ENCODE data around the gene INAFM1. TPM values are rescaled to one million over a fixed set of nuclear protein-coding genes. Genes with fewer than 3 reads are reported as not detected.
"Not testable (repeated sequence)": the region's sequence is repeated elsewhere in the genome, so short reads cannot be mapped to it uniquely, and the experiment has no call there.

INAFM1 gene
- total RNA-seq, 1 donor = 2.5 TPM

DNA sequence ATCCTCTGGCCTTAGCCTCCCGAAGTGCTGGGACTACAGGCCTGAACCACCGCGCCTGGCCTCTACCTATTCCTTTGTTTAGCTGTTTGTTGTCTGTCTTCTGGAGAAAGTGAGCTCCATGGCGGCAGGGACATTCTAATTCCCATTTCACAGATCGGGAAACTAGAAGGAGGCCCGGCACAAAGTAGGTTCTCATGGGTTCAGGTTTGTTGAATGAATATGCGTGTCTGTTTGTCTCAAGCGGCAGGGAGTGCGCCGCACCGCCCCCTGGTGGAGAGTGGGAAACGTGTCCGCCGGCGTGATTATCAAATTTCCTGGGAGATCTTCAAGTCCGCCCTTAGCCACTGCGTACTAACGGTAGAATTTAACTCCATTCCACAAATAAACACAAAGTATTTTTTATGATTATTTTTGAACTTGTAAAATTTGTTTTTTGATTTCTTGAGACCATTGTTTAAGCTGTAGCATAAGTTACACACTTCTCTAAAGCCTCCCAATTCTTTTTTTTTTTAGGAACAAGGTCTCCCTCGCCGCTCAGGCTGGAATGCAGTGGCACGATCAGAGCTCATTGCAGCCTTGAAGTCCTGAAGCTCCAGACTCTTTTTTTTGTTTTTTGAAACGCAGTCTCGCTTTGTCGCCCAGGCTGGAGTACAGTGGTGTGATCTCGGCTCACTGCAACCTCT, 27.2 kb upstream of the INAFM1 start:
- Histone ChIP-seq H3K27me3 (ENCODE audit: insufficient read depth, low read length) (no peaks in the 10 kb centered on the region), H2AFZ (ENCODE audit: low read length) (peak overlapping the region; percentile 11), H3K27ac (ENCODE audit: low read depth, low read length) (no peak overlapping the region), H3K4me2 (ENCODE audit: insufficient read depth, low read length) (peak overlapping the region; percentile 26), H3K79me2 (ENCODE audit: insufficient read depth, low read length) (no peaks in the 10 kb centered on the region), H3K36me3 (ENCODE audit: insufficient read depth, low read length) (no peaks in the 10 kb centered on the region), H3K4me1 (ENCODE audit: insufficient read depth, low read length) (peaks cover 7% of the 10 kb centered on the region), H4K20me1 (ENCODE audit: insufficient read depth, low read length) (no peaks in the 10 kb centered on the region), H3K9me3 (ENCODE audit: low read depth, low read length) (no peaks in the 10 kb centered on the region), H3K4me3 (ENCODE audit: insufficient read depth, low read length) (no peak overlapping the region)
- DNase-seq (ENCODE audit: insufficient read length, low spot score, missing footprints) = peak; percentile 96
- TF ChIP-seq, protein P1, sequence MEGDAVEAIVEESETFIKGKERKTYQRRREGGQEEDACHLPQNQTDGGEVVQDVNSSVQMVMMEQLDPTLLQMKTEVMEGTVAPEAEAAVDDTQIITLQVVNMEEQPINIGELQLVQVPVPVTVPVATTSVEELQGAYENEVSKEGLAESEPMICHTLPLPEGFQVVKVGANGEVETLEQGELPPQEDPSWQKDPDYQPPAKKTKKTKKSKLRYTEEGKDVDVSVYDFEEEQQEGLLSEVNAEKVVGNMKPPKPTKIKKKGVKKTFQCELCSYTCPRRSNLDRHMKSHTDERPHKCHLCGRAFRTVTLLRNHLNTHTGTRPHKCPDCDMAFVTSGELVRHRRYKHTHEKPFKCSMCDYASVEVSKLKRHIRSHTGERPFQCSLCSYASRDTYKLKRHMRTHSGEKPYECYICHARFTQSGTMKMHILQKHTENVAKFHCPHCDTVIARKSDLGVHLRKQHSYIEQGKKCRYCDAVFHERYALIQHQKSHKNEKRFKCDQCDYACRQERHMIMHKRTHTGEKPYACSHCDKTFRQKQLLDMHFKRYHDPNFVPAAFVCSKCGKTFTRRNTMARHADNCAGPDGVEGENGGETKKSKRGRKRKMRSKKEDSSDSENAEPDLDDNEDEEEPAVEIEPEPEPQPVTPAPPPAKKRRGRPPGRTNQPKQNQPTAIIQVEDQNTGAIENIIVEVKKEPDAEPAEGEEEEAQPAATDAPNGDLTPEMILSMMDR (IDR thresholded peaks at IDR 0.05; ENCODE audit: extremely low read depth, low read depth, low read length) = peak; percentile 96

DNA sequence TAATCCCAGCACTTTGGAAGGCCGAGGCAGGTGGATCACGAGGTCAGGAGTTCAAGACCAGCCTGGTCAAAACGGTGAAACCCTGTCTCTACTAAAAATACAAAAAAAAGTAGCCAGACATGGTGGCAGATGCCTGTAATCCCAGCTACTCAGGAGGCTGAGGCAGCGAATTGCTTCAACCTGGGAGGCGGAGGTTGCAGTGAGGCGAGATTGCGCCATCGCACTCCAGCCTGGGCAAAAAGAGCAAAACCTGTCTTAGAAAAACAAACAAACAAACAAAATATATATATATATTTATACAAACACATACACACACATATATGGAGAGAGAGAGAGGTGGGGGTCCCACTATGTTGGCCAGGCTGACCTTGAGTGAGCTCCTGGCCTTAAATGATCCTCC, 21.7 kb upstream of the INAFM1 start:
- not testable (repeated sequence) for H3K36me3 ChIP-seq (ENCODE audit: insufficient read depth, low read length); H3K79me2 ChIP-seq (ENCODE audit: insufficient read depth, low read length); DNase-seq (ENCODE audit: insufficient read length, low spot score, missing footprints); H3K27me3 ChIP-seq (ENCODE audit: insufficient read depth, low read length); H2AFZ ChIP-seq (ENCODE audit: low read length); H4K20me1 ChIP-seq (ENCODE audit: insufficient read depth, low read length); H3K4me3 ChIP-seq (ENCODE audit: insufficient read depth, low read length); H3K9me3 ChIP-seq (ENCODE audit: low read depth, low read length)
- peak overlapping the region; percentile 71 for H3K27ac ChIP-seq (ENCODE audit: low read depth, low read length)
- H3K4me2 ChIP-seq (ENCODE audit: insufficient read depth, low read length) = peak overlapping the region; percentile 77
- peaks cover 20% of the 10 kb centered on the region for H3K4me1 ChIP-seq (ENCODE audit: insufficient read depth, low read length)

- H3K79me2 ChIP-seq (ENCODE audit: insufficient read depth, low read length) = peaks cover 9% of the 10 kb centered on the region
- H3K9me3 ChIP-seq (ENCODE audit: low read depth, low read length) = no peaks in the 10 kb centered on the region
- H3K4me3 ChIP-seq (ENCODE audit: insufficient read depth, low read length) = no peak overlapping the region
- TF ChIP-seq, protein P1 (IDR thresholded peaks at IDR 0.05; ENCODE audit: extremely low read depth, low read depth, low read length) = no peak
- H3K27ac ChIP-seq (ENCODE audit: low read depth, low read length) = peak overlapping the region; percentile 71
- no peaks in the 10 kb centered on the region for H3K27me3 ChIP-seq (ENCODE audit: insufficient read depth, low read length)
- peaks cover 24% of the 10 kb centered on the region for H3K4me1 ChIP-seq (ENCODE audit: insufficient read depth, low read length)
- no peaks in the 10 kb centered on the region for H4K20me1 ChIP-seq (ENCODE audit: insufficient read depth, low read length)
- peaks cover under 1% of the 10 kb centered on the region for H3K36me3 ChIP-seq (ENCODE audit: insufficient read depth, low read length)
- H3K4me2 ChIP-seq (ENCODE audit: insufficient read depth, low read length) = peak overlapping the region; percentile 77
- peak; percentile 59 for DNase-seq (ENCODE audit: insufficient read length, low spot score, missing footprints)
- no peak overlapping the region for H2AFZ ChIP-seq (ENCODE audit: low read length)
Observed at GRCh38 chr19:47253467-47253881, 21.2 kb upstream of the INAFM1 start.

DNA sequence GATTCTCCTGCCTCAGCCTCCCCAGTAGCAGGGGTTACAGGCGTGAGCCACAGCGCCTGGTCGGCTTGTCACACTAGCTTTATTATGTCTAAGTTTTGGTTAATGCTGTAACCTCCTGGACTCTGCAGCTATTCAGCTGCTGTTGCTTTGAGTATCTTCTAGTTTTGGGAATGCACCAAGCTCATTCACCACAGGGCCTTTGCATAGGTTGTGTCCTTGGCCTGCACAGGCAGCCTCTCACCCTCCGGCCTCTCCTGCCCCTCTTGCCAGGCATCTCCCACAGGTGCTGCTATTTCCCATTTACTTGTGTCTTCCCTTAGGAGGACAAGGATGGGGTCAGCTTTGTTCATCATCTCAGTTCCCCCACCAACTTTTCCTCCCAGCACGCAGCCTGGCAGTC, 20.7 kb upstream of the INAFM1 start:
- no peaks in the 10 kb centered on the region for H3K27me3 ChIP-seq (ENCODE audit: insufficient read depth, low read length)
- peak overlapping the region; percentile 77 for H3K4me2 ChIP-seq (ENCODE audit: insufficient read depth, low read length)
- no peak overlapping the region for H3K4me3 ChIP-seq (ENCODE audit: insufficient read depth, low read length)
- H3K36me3 ChIP-seq (ENCODE audit: insufficient read depth, low read length) = peaks cover 6% of the 10 kb centered on the region
- peaks cover 26% of the 10 kb centered on the region for H3K4me1 ChIP-seq (ENCODE audit: insufficient read depth, low read length)
- H4K20me1 ChIP-seq (ENCODE audit: insufficient read depth, low read length) = peaks cover 2% of the 10 kb centered on the region
- TF ChIP-seq, protein P1 (IDR thresholded peaks at IDR 0.05; ENCODE audit: extremely low read depth, low read depth, low read length) = no peak
- peaks cover 14% of the 10 kb centered on the region for H3K79me2 ChIP-seq (ENCODE audit: insufficient read depth, low read length)
- DNase-seq (ENCODE audit: insufficient read length, low spot score, missing footprints) = peak; percentile 58
- peak overlapping the region; percentile 71 for H3K27ac ChIP-seq (ENCODE audit: low read depth, low read length)
- no peak overlapping the region for H2AFZ ChIP-seq (ENCODE audit: low read length)
- H3K9me3 ChIP-seq (ENCODE audit: low read depth, low read length) = no peaks in the 10 kb centered on the region
